ENCODE measurements around the gene NMU.

The NMU gene

GRCh38 chr4:55650483-55650882 is 14.4 kb upstream of the NMU start (continued):
- no peak for TF ChIP-seq ZNF26 (tag by site-specific recombination; IDR thresholded peaks at IDR 0.05)

- CTCF ChIA-PET, result interaction anchor here (0.6 to 0.8 kb wide), 3 partner anchors 47 to 909 kb away, joined by 3 to 5 read pairs (median 4); no protein-coding TSS in a partner anchor
- TF ChIP-seq REST (tag by site-specific recombination; IDR thresholded peaks at IDR 0.05), result no peak
- no peak for TF ChIP-seq ZFP37 (tag by site-specific recombination; IDR thresholded peaks at IDR 0.05)
- TF ChIP-seq ZNF174 (tag by site-specific recombination; IDR thresholded peaks at IDR 0.05), result no peak
- TF ChIP-seq ZSCAN5A (tag by site-specific recombination; IDR thresholded peaks at IDR 0.05), result no peak
- TF ChIP-seq ZNF48 (tag by site-specific recombination; IDR thresholded peaks at IDR 0.05), result no peak
- TF ChIP-seq ZNF521 (tag by site-specific recombination; IDR thresholded peaks at IDR 0.05), result no peak
- no peak for TF ChIP-seq ZNF138 (tag by site-specific recombination; IDR thresholded peaks at IDR 0.05; ENCODE audit: borderline replicate concordance)
- TF ChIP-seq ZNF629 (tag by site-specific recombination; IDR thresholded peaks at IDR 0.05), result no peak
- no peak for TF ChIP-seq WT1 (tag by site-specific recombination; IDR thresholded peaks at IDR 0.05)
- no peak for TF ChIP-seq ZNF155 (tag by site-specific recombination; IDR thresholded peaks at IDR 0.05)
- TF ChIP-seq BCL11A (tag by site-specific recombination; IDR thresholded peaks at IDR 0.05; ENCODE audit: low read depth), result no peak
- TF ChIP-seq PRDM1 (tag by site-specific recombination; IDR thresholded peaks at IDR 0.05), result no peak
- no peak for TF ChIP-seq ZNF18 (tag by site-specific recombination; IDR thresholded peaks at IDR 0.05)
- no peak for TF ChIP-seq ZFP3 (tag by site-specific recombination; IDR thresholded peaks at IDR 0.05; ENCODE audit: low read depth)
- TF ChIP-seq FEZF1 (tag by site-specific recombination; IDR thresholded peaks at IDR 0.05), result no peak
- no peak for TF ChIP-seq ZNF747 (tag by site-specific recombination; IDR thresholded peaks at IDR 0.05)
These were observed 1.2 kb upstream of the NMU start for GRCh38 chr4:55637272-55637820.

More at GRCh38 chr4:55637272-55637820, 1.2 kb upstream of the NMU start:
- Histone ChIP-seq H3K27ac (ENCODE audit: extremely low read depth, low read depth, low read length) (no peak overlapping the region), H3K4me1 (ENCODE audit: control insufficient read depth, insufficient read depth, low read length) (no peaks in the 10 kb centered on the region), H3K36me3 (ENCODE audit: control insufficient read depth in 2 of 2, insufficient read depth in 1 of 2, low read length in 2 of 2) (no peaks in the 10 kb centered on the region), H3K4me3 (ENCODE audit: low read depth, low read length) (no peak overlapping the region), H3K9me3 (ENCODE audit: control insufficient read depth, insufficient read depth, low read depth, low read length) (no peaks in the 10 kb centered on the region)
- POLR2A ChIA-PET, result no interaction called here
